GM12891 (cell line): Measurements from ENCODE around the gene TMEM184C. TPM values are rescaled to one million over a fixed set of nuclear protein-coding genes. Genes with fewer than 3 reads are reported as not detected.

ENCODE experiments used
- DNase-seq: peaks from one replicate; pipeline ENCODE4 v3.0.0; 2011; ENCODE audit warnings: low spot score; ENCODE audit not compliant: insufficient read length
- FAIRE-seq: peaks from 2 replicates; lab custom pipeline; 2011; peaks lifted over from hg19 to GRCh38; lab: Jason Lieb, UNC
- PAX5 ChIP-seq: IDR thresholded peaks from 2 replicates; pipeline ENCODE4 v1.6.1; 2011; ENCODE audit warnings: low read length, moderate library complexity, mild to moderate bottlenecking; ENCODE audit not compliant: insufficient read depth, severe bottlenecking
- POLR2A ChIP-seq: IDR thresholded peaks from 2 replicates; pipeline ENCODE4 v1.6.1; 2011; ENCODE audit warnings: low read depth, low read length, control low read depth
- POLR2AphosphoS5 ChIP-seq: IDR thresholded peaks from 2 replicates; pipeline ENCODE4 v1.6.1; 2011; ENCODE audit warnings: low read depth, low read length, control low read depth
- POU2F2 ChIP-seq: IDR thresholded peaks from 2 replicates; pipeline ENCODE4 v1.6.1; 2011; ENCODE audit warnings: low read depth, mild to moderate bottlenecking, control low read depth, low read length, moderate library complexity
- SPI1 ChIP-seq: IDR thresholded peaks from 2 replicates; pipeline ENCODE4 v1.6.1; 2011; ENCODE audit warnings: low read depth, low read length, control low read depth
- TAF1 ChIP-seq: IDR thresholded peaks from 2 replicates; pipeline ENCODE4 v1.6.1; 2011; ENCODE audit warnings: low read depth, low read length, control low read depth
- polyA plus RNA-seq: library from polyadenylated mRNA; unstranded; fragments of >200 nt; gene quantifications from one replicate; pipeline ENCODE4 v1.2.1, GENCODE V29; 2012; ENCODE audit warnings: low read depth, missing spikeins, inconsistent platforms; ENCODE audit not compliant: missing spikeins

TMEM184C gene
- polyA plus RNA-seq = 7.1 TPM

GRCh38 chr4:147617173-147617840, at the start of gene TMEM184C:
Gene TMEM184C (plus strand): TSS chr4:147617397. CDS start chr4:147617957, 560 bp downstream.
- peak; percentile 99 for FAIRE-seq

GRCh38 chr4:147570616-147571015, 46.6 kb upstream of the TMEM184C start:
- DNase-seq = no peak
- TF ChIP-seq TAF1 (no peak), POU2F2 (no peak), POLR2AphosphoS5 (no peak), SPI1 (no peak), PAX5 (no peak), POLR2A (no peak)
- FAIRE-seq = no peak

More at GRCh38 chr4:147617173-147617840, at the start of gene TMEM184C:
- peak; percentile 65 for DNase-seq
- TF ChIP-seq POLR2AphosphoS5 (peak; percentile 84), POLR2A (peak; percentile 84), POU2F2 (0 out of 2 replicates have a peak, but pooled peaks have one; percentile 38), PAX5 (no peak), TAF1 (no peak; the same call in 1 of the 2 replicates), SPI1 (peak; percentile 54; the same call in 1 of the 2 replicates)

GRCh38 chr4:147571036-147571770, 46.0 kb upstream of the TMEM184C start:
- FAIRE-seq (no peak), DNase-seq (no peak)
- TF ChIP-seq PAX5 = no peak

- no peak for TF ChIP-seq PAX5
- no peak for TF ChIP-seq POLR2A
- TF ChIP-seq TAF1 = no peak
- TF ChIP-seq POU2F2 = no peak
- TF ChIP-seq SPI1 = no peak
- TF ChIP-seq POLR2AphosphoS5 = no peak
- no peak for FAIRE-seq
- DNase-seq = no peak
Measured at GRCh38 chr4:147576084-147576483, 41.1 kb upstream of the TMEM184C start.

GRCh38 chr4:147578051-147578476, 39.1 kb upstream of the TMEM184C start:
- no peak for TF ChIP-seq POLR2AphosphoS5
- no peak for TF ChIP-seq TAF1
- FAIRE-seq (no peak), DNase-seq (no peak)

GRCh38 chr4:147578593-147578992, 38.6 kb upstream of the TMEM184C start:
- FAIRE-seq (no peak), DNase-seq (no peak)
- TF ChIP-seq PAX5 (no peak), TAF1 (no peak), POLR2AphosphoS5 (no peak), POU2F2 (no peak), SPI1 (no peak), POLR2A (no peak)

GRCh38 chr4:147580396-147580795, 36.8 kb upstream of the TMEM184C start:
- no peak for DNase-seq
- FAIRE-seq = no peak
- TF ChIP-seq POU2F2 (no peak), POLR2A (no peak), POLR2AphosphoS5 (no peak), TAF1 (no peak), SPI1 (no peak), PAX5 (no peak)

- DNase-seq (no peak), FAIRE-seq (no peak)
- TF ChIP-seq TAF1 (no peak), POLR2A (no peak), PAX5 (no peak), SPI1 (no peak), POU2F2 (no peak), POLR2AphosphoS5 (no peak)
Measured at GRCh38 chr4:147581606-147582350, 35.4 kb upstream of the TMEM184C start.

- no peak for DNase-seq
- no peak for TF ChIP-seq POLR2A
- no peak for FAIRE-seq
Measured at GRCh38 chr4:147582386-147583060, 34.7 kb upstream of the TMEM184C start.
